ENCODE measurements around the gene UCMA.
"Not testable (repeated sequence)": the region's sequence is repeated elsewhere in the genome, so short reads cannot be mapped to it uniquely, and the experiment has no call there.

UCMA gene

GRCh38 chr10:13234172-13234571 lies at the start of gene UCMA:
Gene UCMA (minus strand): TSS chr10:13234374. CDS start chr10:13234258, 116 bp downstream.
- in situ Hi-C loops (cut with MboI; ENCODE audit: low sequenced_read_pairs): no loop called here

- in situ Hi-C loops (cut with MboI; ENCODE audit: low sequenced_read_pairs): not testable (repeated sequence)
These were observed 48.2 kb upstream of the UCMA start for GRCh38 chr10:13282348-13282747.

GRCh38 chr10:13276749-13277365 lies 42.7 kb upstream of the UCMA start:
- in situ Hi-C loops (cut with MboI; ENCODE audit: low sequenced_read_pairs): no loop called here

GRCh38 chr10:13276146-13276545 lies 42.0 kb upstream of the UCMA start:
- in situ Hi-C loops (cut with MboI; ENCODE audit: low sequenced_read_pairs): not testable (repeated sequence)

GRCh38 chr10:13272164-13272571 lies 38.0 kb upstream of the UCMA start:
- in situ Hi-C loops (cut with MboI; ENCODE audit: low sequenced_read_pairs): no loop called here

GRCh38 chr10:13271552-13272163 lies 37.5 kb upstream of the UCMA start:
- in situ Hi-C loops (cut with MboI; ENCODE audit: low sequenced_read_pairs): no loop called here

- in situ Hi-C loops (cut with MboI; ENCODE audit: low sequenced_read_pairs): no loop called here
These were observed 36.8 kb upstream of the UCMA start for GRCh38 chr10:13270877-13271551.

- in situ Hi-C loops (cut with MboI; ENCODE audit: low sequenced_read_pairs): no loop called here
These were observed 34.7 kb upstream of the UCMA start for GRCh38 chr10:13268841-13269240.

GRCh38 chr10:13268310-13268709 lies 34.1 kb upstream of the UCMA start:
- in situ Hi-C loops (cut with MboI; ENCODE audit: low sequenced_read_pairs): no loop called here

GRCh38 chr10:13263591-13263990 lies 29.4 kb upstream of the UCMA start:
- in situ Hi-C loops (cut with MboI; ENCODE audit: low sequenced_read_pairs): no loop called here

GRCh38 chr10:13262433-13262832 lies 28.3 kb upstream of the UCMA start:
- in situ Hi-C loops (cut with MboI; ENCODE audit: low sequenced_read_pairs): no loop called here

- in situ Hi-C loops (cut with MboI; ENCODE audit: low sequenced_read_pairs): no loop called here
These were observed 23.5 kb upstream of the UCMA start for GRCh38 chr10:13257621-13258140.

GRCh38 chr10:13256627-13257026 lies 22.5 kb upstream of the UCMA start:
- in situ Hi-C loops (cut with MboI; ENCODE audit: low sequenced_read_pairs): no loop called here

- in situ Hi-C loops (cut with MboI; ENCODE audit: low sequenced_read_pairs): no loop called here
These were observed 19.6 kb upstream of the UCMA start for GRCh38 chr10:13253726-13254125.

- in situ Hi-C loops (cut with MboI; ENCODE audit: low sequenced_read_pairs): no loop called here
These were observed 13.6 kb upstream of the UCMA start for GRCh38 chr10:13247784-13248183.

- in situ Hi-C loops (cut with MboI; ENCODE audit: low sequenced_read_pairs): no loop called here
These were observed 13.1 kb upstream of the UCMA start for GRCh38 chr10:13247246-13247645.

GRCh38 chr10:13242260-13242659 lies 8.1 kb upstream of the UCMA start:
- in situ Hi-C loops (cut with MboI; ENCODE audit: low sequenced_read_pairs): not testable (repeated sequence)

GRCh38 chr10:13241613-13242012 lies 7.4 kb upstream of the UCMA start:
- in situ Hi-C loops (cut with MboI; ENCODE audit: low sequenced_read_pairs): no loop called here

- in situ Hi-C loops (cut with MboI; ENCODE audit: low sequenced_read_pairs): no loop called here
These were observed 5.7 kb upstream of the UCMA start for GRCh38 chr10:13239923-13240322.

GRCh38 chr10:13238271-13239077 lies 4.3 kb upstream of the UCMA start:
- in situ Hi-C loops (cut with MboI; ENCODE audit: low sequenced_read_pairs): no loop called here

- in situ Hi-C loops (cut with MboI; ENCODE audit: low sequenced_read_pairs): no loop called here
These were observed 2.5 kb upstream of the UCMA start for GRCh38 chr10:13236638-13237037.

All from hTERT RPE-1 (cell line).